HCEC 1CT (cell line): ENCODE results near the gene BLOC1S1.

Experiments used
- DNase-seq: peaks from one replicate; pipeline ENCODE4 v3.0.0-alpha.2; 2017

The BLOC1S1 gene

DNA sequence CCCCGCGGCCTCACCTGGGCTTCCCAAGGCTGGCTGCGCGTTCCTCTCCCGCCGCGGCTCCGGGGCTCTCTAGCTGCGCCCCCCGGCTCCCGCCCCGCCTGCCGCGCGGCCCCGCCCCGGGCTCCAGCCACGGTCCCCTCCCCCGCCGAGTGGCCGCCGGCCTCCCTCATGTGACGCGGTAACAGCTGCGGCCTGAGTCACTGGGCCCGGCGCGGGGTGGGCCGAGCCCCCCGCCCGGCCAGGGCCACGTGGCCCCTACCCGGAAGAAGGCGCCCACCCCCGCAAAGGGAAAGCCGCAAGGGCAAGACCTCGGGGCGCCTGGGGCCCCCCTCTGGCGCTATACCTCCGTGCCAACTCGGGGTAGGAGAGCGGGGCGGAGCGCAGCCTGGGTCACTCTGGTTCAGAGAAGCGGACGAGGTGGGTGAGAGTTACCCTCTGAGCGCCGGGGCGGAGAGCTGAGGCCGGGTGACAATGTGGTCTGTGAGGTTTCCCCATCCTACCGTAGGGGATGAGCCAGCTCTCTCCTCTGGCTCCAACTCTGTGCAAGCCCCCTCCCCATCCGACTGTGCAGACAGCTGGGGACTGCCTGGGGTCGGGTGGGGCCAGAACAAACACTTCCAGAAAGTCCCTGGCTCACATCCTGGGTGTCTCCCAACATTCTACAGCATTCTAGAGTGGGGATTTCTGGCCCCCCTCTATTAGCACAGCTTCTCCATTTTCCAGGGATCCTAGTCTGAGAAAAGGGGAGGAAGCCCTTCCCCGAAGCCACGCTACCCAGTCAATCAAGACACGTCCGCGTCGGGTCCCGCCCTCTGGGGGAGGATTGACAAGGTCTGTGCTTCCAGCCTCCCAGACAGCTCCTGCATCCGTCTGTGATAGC lies 13.3 kb downstream of the BLOC1S1 start, which contains the start of gene CD63:
CD63 (minus strand) TSS at position 71 of the 880 bp plus-strand sequence. CDS start 668 bp downstream, outside the sequence.
- DNase-seq = peak; percentile 94

DNA sequence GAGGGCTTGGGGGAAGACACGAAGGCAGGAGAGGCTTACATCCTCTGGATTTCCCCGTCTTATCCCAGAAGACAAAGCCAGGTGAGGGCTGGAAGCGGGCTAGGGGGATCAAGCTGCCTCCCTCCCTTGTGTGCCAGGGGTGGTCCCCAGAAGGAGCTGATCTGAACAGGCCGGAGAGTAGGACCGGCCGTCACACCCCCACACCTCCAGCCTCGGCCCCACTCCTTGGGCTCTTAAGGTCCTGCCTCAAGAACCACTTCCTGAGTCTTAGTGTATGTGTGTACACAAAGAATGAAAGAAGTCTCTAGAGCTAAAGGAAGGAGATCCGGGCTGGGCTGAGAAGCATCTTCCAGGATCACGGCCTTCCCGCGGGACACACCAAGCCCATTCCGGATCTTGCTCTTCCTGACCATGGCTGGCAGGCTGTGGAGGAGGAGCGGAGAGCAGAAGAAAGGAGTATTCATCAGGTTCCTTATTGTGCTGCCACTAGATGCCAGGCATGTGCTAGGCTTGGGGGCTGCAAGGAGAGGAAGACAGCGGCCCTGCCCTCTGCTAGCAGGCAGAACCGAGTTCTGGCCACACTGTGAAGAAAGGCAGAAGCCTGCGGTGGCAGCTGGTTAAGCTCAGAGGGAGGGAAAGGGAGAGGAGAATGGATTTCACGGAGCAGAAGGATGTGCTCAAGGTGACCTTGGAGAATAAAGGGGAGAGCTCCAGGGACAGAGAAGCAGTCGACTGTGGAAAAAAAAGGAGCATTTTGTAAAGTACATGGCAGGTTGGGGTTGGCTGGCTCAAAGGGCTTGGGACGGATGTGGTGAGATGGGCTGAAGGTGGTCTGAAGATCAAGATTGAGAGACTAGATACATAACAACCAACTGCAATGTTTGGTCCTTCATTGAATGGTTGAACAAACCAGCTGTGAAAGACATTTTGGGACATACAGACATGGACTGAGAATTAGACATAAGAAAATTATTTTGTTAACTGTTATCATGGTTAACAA lies 14.3 kb downstream of the BLOC1S1 start:
- DNase-seq = peak; percentile 69

DNA sequence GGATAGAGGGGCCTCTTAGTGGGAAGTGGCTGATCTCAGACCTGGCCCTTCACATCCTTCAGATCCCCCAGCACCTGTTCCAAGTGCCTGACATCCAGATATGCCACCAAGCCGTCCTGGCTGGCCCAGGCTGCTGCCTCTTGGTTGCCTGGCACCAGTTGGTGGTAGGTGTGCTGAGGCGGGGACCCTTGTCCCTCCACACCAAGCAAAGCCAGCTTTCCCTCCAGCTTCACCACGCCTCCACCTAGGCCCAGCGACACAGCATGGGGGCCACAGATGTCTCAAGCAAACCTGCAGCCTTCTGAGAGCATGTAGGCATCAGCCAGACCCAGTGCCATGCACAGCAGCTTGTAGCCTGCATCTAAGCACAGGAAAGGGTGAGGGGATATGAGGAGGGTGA lies 16.4 kb downstream of the BLOC1S1 start:
- no peak for DNase-seq

DNA sequence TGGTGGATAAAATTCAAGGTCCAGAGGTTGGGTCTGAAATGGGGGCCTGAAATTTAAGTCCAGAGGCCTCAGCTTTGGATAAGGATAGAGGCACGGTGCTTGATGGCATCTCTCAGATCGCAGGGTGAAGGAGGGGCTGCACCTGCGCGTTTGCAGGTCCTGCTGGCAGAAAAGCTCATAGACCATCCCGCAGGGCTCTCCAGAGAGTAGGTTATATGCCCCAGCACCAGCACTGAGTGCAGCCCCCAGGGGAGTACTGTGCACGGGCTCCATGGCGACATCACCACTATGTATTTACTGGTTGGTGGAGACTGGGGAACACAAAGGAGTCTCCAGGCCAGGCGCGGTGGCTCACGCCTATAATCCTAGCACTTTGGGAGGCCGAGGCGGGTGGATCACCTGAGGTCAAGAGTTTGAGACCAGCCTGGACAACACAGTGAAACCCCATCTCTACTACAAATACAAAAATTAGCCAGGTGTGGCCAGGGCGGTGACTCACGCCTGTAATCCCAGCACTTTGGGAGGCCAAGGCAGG lies 17.2 kb downstream of the BLOC1S1 start:
- DNase-seq = no peak

DNA sequence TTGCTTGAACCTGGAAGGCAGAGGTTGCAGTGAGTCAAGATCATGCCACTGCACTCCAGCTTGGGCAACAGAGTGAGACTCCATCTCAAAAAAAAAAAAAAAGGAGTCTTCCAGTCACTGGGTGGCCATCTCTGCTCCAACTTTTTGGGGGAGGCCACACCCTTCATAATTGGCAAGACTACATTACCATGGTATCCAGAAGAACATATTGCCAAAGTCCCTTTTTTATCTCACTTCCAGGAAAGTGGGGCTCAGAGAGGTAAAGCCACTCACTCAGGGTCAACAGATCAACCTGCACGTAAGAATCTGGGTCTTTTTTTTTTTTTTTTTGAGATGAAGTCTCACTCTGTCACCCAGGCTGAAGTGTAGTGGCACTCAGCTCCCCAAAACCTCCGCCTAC lies 18.0 kb downstream of the BLOC1S1 start:
- DNase-seq = no peak

DNA sequence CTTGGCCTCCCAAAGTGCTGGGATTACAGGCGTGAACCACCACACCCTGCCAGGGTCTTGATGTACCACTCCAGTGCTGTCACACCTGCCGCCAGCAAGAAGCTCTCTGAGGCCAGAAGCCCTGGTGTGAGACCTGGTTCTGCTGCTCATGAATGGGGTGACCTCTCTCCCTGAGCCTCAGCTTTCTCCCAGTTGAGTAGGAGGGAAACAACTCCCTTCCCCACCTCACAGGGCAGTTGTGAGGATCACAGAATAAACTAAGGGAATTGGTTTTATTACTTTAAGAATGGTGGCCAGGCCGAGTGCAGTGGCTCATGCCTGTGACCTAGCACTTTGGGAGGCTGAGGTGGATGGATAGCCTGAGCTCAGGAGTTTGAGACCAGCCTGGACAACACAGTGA lies 18.7 kb downstream of the BLOC1S1 start:
- DNase-seq = no peak

DNA sequence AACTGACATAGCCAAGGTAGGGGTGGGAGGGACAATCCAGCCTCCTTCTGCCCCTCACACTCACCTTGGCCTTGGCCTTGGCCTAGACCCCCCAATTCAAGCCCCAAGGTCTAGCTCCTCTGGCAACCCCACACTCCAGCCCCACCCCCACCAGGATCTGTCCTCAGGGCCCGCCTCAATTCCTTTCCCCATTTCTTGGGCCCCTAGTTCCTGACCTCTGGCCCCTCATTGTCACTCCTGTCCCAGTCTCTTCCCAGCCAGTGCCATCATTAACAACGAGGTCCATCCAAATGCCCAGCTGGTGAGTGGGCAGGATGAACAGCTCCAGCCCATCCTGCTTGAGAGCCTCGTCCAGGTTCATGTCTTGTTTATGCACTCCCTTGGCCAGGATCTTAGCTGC lies 20.2 kb downstream of the BLOC1S1 start:
- no peak for DNase-seq

DNA sequence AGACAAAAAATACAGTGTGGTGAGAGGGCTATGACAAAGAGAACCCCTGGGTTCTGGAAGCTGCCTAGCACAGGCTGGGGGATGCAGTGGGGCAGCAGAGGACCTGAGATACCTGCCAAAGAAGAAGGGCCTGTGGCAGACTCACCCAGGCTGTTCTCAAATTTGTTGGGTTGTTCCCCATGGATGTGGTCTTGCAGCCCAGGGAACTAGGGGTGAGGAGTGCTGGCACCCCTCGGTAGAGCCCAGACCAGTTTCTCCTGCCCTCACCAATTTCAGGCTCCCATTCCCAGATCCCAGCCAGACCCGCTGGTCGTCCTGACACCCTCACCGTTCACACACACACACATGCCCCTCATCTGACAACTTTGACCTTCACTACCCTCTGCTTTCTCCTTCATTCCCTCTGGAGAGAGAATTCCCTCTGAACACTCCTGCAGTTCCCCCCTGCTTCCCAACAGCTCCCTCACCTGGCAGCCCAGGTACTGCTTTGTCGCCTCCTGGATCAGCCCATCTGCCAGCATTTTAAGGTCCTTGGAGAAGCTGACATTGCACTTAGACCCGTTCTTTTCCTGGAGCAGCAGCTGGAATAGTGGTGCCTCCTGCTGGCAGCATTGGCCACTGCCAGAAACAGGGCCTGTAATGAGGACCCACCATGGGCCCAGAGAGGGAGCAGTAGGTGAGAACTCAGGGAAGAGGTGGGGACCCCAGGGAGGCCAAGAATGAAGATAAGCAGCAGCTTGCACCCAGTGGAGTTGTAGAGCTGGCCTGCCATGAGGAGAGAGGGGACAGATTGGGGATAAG lies 21.1 kb downstream of the BLOC1S1 start:
- DNase-seq = peak; percentile 60

DNA sequence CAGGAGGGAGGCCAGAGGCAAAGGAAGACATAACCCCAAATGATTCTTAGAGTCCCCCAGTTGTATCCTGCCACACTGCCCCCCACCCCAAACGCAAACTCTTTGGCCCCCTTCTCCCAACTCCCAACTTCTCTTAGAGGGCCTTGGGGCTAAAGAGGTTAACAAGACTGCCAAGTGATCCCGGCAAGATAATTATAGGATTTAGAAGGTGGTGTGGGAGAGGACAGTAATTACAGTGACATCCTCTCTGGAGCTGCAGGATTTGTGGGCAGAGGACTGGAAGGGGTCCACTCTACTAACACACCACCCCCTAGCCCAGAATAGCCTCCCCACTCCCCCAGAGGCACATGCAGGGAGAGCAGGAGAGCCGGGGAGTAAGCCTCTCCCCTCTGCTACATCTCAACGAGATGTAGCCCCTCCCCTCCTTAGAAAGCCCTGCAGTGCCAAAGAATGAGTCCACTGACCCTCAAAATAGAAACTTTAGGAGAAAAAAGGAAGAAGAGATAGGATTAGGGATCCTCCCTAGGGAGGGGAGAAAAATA lies 21.8 kb downstream of the BLOC1S1 start:
- no peak for DNase-seq

DNA sequence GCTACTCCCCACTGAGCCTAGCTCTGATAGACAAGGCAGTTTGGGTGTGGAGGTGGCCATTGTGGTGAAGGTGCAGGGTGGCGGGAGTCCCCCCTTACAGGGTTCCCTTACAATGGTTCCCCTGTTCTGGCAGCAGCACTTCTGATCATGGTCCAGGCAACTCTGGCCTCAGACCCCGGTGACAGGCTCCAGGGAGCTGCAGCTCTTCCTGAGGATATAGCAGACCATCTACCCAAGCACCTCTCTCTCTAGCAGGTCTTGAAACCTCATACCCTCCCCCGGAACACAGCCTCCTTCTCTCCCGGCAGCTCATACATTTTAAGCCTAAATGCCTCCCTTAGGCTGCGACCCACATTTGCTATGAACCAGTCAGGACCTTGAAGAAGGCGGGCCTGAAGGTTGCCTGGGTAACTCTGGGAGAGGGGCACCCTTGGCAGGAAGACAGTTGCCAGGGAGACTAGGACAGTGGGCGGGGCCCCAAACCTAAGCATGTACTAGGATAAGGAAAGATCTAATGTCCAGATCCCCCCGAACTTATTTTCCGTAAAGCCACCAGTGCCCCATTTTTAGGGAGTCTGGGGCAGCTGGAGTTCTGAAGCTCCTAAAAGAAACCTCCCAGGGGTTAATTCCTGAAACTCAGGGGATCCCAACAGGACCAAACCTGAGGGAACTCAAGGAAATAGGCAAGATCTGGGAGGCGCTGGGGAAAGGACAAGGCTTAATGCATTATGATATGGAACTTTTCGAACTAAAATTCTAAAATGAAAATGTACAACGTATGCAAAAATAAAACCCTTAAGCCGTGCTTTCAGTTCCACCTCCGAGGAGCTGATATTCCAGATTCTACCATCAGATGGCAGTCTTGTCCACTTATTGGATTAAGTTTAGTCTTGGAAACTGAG lies 22.5 kb downstream of the BLOC1S1 start:
- peak; percentile 84 for DNase-seq

DNA sequence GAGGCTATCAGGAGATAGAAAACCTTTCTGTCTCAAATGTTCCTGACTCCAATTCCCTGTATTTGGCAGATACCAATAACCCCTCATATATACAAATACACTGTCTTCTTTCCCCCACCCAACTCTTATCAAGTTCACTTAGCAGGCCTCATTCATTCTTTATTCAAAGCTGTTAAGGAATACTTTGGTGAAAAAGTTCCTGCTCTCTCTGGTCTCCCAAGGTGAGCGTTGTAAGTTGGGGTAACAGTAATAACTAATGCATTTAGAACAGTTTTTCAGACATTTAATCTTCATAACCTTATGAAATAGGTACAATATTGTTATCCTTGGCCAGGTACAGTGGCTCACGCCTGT lies 23.2 kb downstream of the BLOC1S1 start:
- no peak for DNase-seq

DNA sequence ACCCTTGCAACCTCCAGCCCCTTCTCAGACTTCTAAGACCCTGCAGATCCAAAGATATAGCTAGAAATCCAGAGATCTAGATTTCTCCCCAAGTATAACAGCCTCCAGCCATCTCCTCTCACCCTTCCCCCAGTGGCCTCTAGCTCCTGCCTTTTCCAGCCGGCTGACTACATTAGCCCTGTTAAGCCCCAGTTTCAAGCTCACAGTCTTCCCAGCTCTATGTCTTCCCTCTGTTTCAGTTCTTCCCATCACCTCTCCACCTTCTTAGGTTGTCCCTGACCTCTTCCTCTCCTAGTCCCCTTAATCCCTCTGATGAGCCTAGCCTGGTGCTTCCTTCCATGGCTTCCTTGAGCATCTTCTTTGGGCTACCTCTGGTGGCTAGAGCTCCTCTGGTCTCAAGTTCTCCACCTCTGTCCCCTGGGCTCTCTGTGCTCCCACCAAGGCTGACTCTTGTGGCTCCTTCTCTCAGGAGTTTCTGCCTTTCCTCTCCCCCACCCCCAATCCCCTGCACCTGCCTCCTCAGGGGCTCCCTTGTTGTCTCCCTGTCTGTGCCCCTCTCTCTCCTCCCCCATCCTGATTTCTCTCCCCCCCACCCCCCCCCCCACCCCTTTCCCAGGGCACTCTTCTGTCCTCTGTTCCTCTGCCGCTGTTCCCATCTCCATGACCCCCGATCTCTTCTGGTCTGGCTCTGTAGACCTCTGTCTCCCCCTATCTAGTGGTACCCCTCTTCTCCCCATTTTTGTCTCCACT lies 26.3 kb downstream of the BLOC1S1 start:
- DNase-seq = no peak

DNA sequence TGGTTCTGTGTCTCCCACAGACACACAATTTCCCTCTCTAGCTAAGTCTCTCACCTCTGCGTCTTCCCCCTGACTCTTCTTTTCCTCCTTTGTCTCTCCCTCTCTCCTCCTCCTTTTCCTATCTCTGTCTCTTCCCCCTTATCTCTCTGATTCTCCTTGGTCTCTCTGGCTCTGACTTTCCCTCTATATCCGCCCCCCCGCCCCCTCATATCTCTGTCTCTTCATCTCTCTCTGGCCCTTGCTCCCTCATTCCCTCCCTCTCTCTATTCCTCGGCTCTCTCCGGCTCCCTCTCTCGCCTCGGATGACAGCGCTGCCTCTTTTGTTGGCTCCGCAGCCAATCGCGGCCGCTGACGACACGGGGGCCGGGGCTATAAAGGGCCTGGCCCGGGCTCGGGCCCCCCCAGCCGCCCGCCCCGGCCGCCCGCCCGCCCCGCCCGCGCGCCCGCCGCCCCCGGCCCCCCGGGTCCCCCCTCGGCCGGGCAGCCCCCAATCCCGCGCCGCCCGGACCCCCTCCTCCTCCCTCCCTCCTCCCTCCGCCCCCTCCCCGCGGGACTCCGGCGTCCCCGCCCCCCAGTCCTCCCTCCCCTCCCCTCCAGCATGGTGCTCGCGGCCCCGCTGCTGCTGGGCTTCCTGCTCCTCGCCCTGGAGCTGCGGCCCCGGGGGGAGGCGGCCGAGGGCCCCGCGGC lies 27.0 kb downstream of the BLOC1S1 start, which contains the start of gene GDF11:
GDF11 (plus strand) TSS at position 404 of the 687 bp plus-strand sequence; CDS start at position 599, 195 bp downstream.
- DNase-seq = peak; percentile 71

DNA sequence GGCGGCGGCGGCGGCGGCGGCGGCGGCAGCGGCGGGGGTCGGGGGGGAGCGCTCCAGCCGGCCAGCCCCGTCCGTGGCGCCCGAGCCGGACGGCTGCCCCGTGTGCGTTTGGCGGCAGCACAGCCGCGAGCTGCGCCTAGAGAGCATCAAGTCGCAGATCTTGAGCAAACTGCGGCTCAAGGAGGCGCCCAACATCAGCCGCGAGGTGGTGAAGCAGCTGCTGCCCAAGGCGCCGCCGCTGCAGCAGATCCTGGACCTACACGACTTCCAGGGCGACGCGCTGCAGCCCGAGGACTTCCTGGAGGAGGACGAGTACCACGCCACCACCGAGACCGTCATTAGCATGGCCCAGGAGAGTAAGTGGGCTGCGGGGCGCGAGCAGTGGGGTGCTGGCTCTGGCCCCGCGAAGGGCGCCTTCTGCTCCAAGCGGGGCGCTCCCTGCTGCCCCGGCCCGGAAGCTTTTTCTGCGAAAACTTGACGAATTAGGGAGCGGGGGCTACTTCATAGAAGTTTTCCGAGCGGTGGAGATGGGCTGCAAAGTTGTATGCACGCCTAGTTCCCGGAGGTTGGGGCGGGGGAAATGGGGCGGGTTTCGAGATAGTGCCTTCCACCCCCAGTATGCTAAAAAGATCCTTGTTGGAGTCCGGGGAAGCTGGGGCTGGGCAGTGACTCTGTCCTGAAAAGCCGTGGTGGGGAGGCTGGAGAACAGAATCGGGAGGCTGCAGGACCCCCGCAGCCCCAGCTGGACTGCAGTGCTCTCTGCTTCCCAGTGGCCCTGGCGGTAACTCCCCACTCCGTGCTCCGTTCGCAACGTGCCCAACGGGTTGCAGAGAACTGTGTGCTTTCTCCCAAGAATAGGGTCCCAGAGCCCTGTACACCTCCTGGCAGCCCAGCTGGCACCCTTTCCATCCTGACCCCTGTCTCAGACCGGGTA lies 27.8 kb downstream of the BLOC1S1 start:
- DNase-seq = peak; percentile 76

DNA sequence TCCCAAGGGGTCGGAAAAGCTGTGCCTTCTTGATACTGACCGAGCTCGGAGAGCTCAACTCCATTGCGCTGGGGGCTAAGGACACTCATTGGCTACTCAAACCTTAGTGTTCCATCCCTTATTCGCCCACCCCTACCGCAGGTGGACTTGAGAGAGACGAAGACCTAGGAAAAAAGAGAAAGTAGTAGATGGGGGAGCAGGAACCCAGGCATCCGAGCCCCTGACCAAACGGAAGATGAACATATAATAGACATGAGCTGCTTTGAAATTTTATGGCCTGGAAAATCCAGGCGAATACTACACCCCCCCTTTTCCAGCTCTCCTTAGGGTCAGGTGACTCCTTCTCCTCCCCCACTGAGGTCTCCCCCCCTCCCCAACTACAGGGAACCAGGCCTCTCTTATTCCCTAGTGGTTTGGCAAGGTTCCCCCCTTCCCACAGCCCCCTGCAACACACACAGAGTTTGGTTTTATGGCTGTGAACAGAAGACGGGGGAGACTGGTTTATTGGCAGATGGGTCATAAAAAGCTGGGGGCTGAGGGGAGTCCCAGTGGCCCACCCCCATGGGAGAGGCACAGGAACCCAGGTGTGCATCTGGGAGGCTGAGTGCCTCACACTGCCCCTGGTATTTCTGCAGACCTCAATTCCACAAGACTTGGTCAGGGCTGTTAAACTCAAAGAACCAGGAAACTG lies 28.6 kb downstream of the BLOC1S1 start:
- no peak for DNase-seq

DNA sequence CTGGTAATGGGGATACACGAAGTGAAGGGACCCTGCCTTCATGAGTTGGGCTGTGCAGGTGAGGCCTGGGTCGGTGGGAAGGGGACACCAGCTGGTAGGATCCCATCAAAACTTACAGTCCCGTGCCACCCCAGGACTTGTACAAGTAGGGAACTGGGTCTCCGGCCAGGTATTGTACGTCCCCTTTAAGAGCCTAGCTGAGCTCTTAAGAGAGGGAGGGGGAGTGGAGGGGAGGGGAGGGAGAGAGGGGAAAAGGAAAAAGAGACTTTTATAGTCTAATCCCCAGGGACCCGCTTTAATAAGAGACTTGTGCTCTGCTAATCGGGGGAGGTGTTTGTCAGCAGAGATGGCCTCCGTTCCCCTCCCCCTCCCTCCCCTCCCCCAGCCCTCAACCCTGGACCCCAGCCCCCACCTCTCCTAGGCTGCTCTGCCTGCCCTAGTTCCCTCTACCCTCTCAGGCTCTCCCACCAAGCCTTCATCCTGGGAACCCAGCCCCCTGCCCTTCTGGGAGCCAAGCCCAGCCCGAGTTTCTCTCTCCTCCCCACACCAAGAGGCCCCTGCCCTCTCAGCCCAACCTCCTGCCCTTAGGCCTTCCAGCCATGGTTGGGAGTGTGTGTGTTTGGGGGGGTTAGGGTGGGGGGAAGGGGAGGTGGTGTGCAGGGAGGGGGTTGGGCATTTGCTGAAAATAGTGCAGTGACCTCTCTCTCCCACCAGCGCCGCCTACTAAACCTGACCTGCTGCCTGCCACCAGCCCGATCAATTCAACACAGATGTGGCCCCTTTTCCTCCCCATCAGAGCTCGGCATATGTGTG lies 29.7 kb downstream of the BLOC1S1 start:
- DNase-seq = no peak
